Endothelial cell (in vitro differentiated cells): Measurements from ENCODE around the gene LAG3. TPM values are rescaled to one million over a fixed set of nuclear protein-coding genes. Genes with fewer than 3 reads are reported as not detected.

Experiments
- DNase-seq: peaks from one replicate; pipeline ENCODE4 v3.0.0; 2021; ENCODE audit warnings: low spot score
- H3K27ac Mint-ChIP-seq: one replicate; pipeline ENCODE4 v1.8.0; 2021; ENCODE audit warnings: mixed read lengths, inconsistent platforms; ENCODE audit not compliant: unreplicated experiment
- H3K27me3 Mint-ChIP-seq: one replicate; pipeline ENCODE4 v1.8.0; 2021; ENCODE audit warnings: mild to moderate bottlenecking, moderate library complexity, mixed read lengths, inconsistent platforms; ENCODE audit not compliant: unreplicated experiment
- H3K36me3 Mint-ChIP-seq: one replicate; pipeline ENCODE4 v1.8.0; 2021; ENCODE audit warnings: mild to moderate bottlenecking, low read depth, mixed read lengths, inconsistent platforms; ENCODE audit not compliant: unreplicated experiment
- H3K4me1 Mint-ChIP-seq: one replicate; pipeline ENCODE4 v1.8.0; 2021; ENCODE audit warnings: mild to moderate bottlenecking, mixed read lengths, inconsistent platforms; ENCODE audit not compliant: unreplicated experiment
- H3K4me3 Mint-ChIP-seq: one replicate; pipeline ENCODE4 v1.8.0; 2021; ENCODE audit warnings: mild to moderate bottlenecking, mixed read lengths, inconsistent platforms; ENCODE audit not compliant: unreplicated experiment
- H3K9me3 Mint-ChIP-seq: one replicate; pipeline ENCODE4 v1.8.0; 2021; ENCODE audit warnings: mixed read lengths, inconsistent platforms; ENCODE audit not compliant: unreplicated experiment
- total RNA-seq: library from RNA; stranded (reverse); fragmentation: NEBNext Ultra II Directional; extraction: Animal tissue kit (Norgen Biotek cat#: 25700); gene quantifications from one replicate; pipeline ENCODE4 v1.2.1, GENCODE V29; 2021; ENCODE audit not compliant: unreplicated experiment
- TF ChIP-seq, protein P1 (sequence below): fragments of 200-600 bp; sonication (generic); IDR thresholded peaks from one replicate; pipeline ENCODE4 v1.5.0; 2021; ENCODE audit warnings: antibody characterized with exemption; ENCODE audit not compliant: unreplicated experiment

LAG3 gene
- total RNA-seq, 1 donor from 2014 or later = 7.6 TPM

DNA sequence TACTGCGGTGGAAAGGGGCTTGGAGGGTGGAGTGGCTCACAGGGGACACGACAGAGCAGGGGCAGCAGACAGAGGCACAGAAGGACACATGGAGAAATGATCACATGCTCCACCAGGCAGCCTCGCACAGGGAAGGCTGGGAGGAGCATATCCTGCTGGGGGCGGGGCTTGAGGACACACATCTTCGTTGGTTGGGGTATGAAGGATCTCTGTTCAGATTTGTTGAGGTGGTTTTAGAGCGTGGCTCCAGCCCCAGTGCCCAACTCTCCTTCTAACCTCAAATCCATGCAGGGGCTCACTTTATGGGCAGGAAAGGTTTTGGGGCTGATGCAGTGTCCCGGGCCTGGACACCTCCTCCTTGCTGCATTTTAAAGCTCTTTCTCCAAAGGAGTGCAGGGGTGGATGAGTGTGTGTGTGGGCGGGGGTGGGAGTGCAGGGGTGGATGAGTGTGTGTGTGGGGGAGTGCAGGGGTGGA is 55.2 kb downstream of the LAG3 start:
- peaks cover 22% of the 10 kb centered on the region for H3K36me3 Mint-ChIP-seq
- peaks cover 35% of the 10 kb centered on the region for H3K4me1 Mint-ChIP-seq
- TF ChIP-seq, protein P1, sequence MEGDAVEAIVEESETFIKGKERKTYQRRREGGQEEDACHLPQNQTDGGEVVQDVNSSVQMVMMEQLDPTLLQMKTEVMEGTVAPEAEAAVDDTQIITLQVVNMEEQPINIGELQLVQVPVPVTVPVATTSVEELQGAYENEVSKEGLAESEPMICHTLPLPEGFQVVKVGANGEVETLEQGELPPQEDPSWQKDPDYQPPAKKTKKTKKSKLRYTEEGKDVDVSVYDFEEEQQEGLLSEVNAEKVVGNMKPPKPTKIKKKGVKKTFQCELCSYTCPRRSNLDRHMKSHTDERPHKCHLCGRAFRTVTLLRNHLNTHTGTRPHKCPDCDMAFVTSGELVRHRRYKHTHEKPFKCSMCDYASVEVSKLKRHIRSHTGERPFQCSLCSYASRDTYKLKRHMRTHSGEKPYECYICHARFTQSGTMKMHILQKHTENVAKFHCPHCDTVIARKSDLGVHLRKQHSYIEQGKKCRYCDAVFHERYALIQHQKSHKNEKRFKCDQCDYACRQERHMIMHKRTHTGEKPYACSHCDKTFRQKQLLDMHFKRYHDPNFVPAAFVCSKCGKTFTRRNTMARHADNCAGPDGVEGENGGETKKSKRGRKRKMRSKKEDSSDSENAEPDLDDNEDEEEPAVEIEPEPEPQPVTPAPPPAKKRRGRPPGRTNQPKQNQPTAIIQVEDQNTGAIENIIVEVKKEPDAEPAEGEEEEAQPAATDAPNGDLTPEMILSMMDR = no peak
- H3K27ac Mint-ChIP-seq = peak overlapping the region; percentile 80
- H3K9me3 Mint-ChIP-seq = no peaks in the 10 kb centered on the region
- H3K27me3 Mint-ChIP-seq = peaks cover 27% of the 10 kb centered on the region
- DNase-seq = peak; percentile 67
- H3K4me3 Mint-ChIP-seq = peak overlapping the region; percentile 86

Other genes with a start within 250 kb of the LAG3 start
- gene GAPDH, start 238.0 kb upstream of the LAG3 start, total RNA-seq = 2,393 TPM
- 82.2 TPM for gene IFFO1, start 216.5 kb upstream of the LAG3 start, total RNA-seq
- 37.5 TPM for gene NOP2, start 204.2 kb upstream of the LAG3 start, total RNA-seq
- 334 TPM for gene CHD4, start 165.1 kb upstream of the LAG3 start, total RNA-seq
- gene LPAR5, start 136.6 kb upstream of the LAG3 start, total RNA-seq = 2.7 TPM
- gene ACRBP, start 125.1 kb upstream of the LAG3 start, total RNA-seq = 19.3 TPM
- 41.3 TPM for gene ING4, start 109.4 kb upstream of the LAG3 start, total RNA-seq
- gene ZNF384, start 83.1 kb upstream of the LAG3 start, total RNA-seq = 85.2 TPM
- gene PIANP, start 71.7 kb upstream of the LAG3 start, total RNA-seq = 2.0 TPM
- gene COPS7A, start 48.5 kb upstream of the LAG3 start, total RNA-seq = 25.1 TPM
- gene MLF2, start 19.4 kb upstream of the LAG3 start, total RNA-seq = 118 TPM
- gene PTMS, start 6.2 kb upstream of the LAG3 start, total RNA-seq = 864 TPM
- gene CD4, start 17.0 kb downstream of the LAG3 start, total RNA-seq = 4.7 TPM
- 52.7 TPM for gene GPR162, start 49.3 kb downstream of the LAG3 start, total RNA-seq
- 48.8 TPM for gene P3H3, start 55.9 kb downstream of the LAG3 start, total RNA-seq
- 9.0 TPM for gene GNB3, start 68.4 kb downstream of the LAG3 start, total RNA-seq
- gene CDCA3, start 78.8 kb downstream of the LAG3 start, total RNA-seq = 6.2 TPM
- 119 TPM for gene USP5, start 79.6 kb downstream of the LAG3 start, total RNA-seq
- 356 TPM for gene TPI1, start 95.0 kb downstream of the LAG3 start, total RNA-seq
- 6.7 TPM for gene SPSB2, start 100.8 kb downstream of the LAG3 start, total RNA-seq
- 5.7 TPM for gene LRRC23, start 132.3 kb downstream of the LAG3 start, total RNA-seq
- gene ENO2, start 142.1 kb downstream of the LAG3 start, total RNA-seq = 5.3 TPM
- 144 TPM for gene ATN1, start 155.4 kb downstream of the LAG3 start, total RNA-seq
- gene RNU7-1, start 171.3 kb downstream of the LAG3 start, total RNA-seq = not detected
- gene C12orf57, start 171.5 kb downstream of the LAG3 start, total RNA-seq = 225 TPM
- 22.1 TPM for gene PTPN6, start 178.8 kb downstream of the LAG3 start, total RNA-seq
- 288 TPM for gene PHB2, start 198.1 kb downstream of the LAG3 start, total RNA-seq
- 37.3 TPM for gene EMG1, start 198.4 kb downstream of the LAG3 start, total RNA-seq
- gene LPCAT3, start 246.0 kb downstream of the LAG3 start, total RNA-seq = 40.2 TPM